Omental fat pad (tissue), 4 donors: ENCODE measurements around the gene CLDN3. TPM values are rescaled to one million over a fixed set of nuclear protein-coding genes. Genes with fewer than 3 reads are reported as not detected.
A peak's percentile ranks its signal among the peaks of the same experiment; 100 is the strongest.

Experiments
- ATAC-seq: fragments of 150-250 bp; one replicate; pipeline ENCODE4 v1.9.1; 2016; ENCODE audit warnings: mild to moderate bottlenecking, moderate library complexity; ENCODE audit not compliant: low FRiP score
- DNase-seq: peaks from one replicate; pipeline ENCODE4 v3.0.0-alpha.2; 2019; ENCODE audit warnings: low spot score
- CTCF ChIP-seq, 3 donors: fragments of 450-650 bp; IDR thresholded peaks; one replicate each; pipeline ENCODE4 v1.5.1; 2016 to 2017; ENCODE audit warnings: antibody characterized with exemption in 3 of 3, mild to moderate bottlenecking in 3 of 3, moderate library complexity in 2 of 3
- total RNA-seq, 4 donors: library from RNA; depleted of rRNA; stranded (reverse); fragments of >200 nt; gene quantifications; one replicate each; pipeline ENCODE4 v1.1.0, GENCODE V29; 2016

The CLDN3 gene
- total RNA-seq, 4 donors from 2014 or later, result 0.28 TPM; not detected in 3

- TF ChIP-seq CTCF (IDR thresholded peaks at IDR 0.05), result no peak
- ATAC-seq, result no peak
- DNase-seq, result no peak
Measured at GRCh38 chr7:73779517-73779916, 9.4 kb upstream of the CLDN3 start.

GRCh38 chr7:73778801-73779389 lies 8.8 kb upstream of the CLDN3 start:
- no peak for TF ChIP-seq CTCF (IDR thresholded peaks at IDR 0.05)
- ATAC-seq, result no peak
- DNase-seq, result no peak

- ATAC-seq (no peak), DNase-seq (no peak)
- no peak for TF ChIP-seq CTCF (IDR thresholded peaks at IDR 0.05)
Measured at GRCh38 chr7:73774923-73775322, 4.9 kb upstream of the CLDN3 start.

GRCh38 chr7:73773700-73774517 lies 3.8 kb upstream of the CLDN3 start:
- no peak for TF ChIP-seq CTCF (IDR thresholded peaks at IDR 0.05)
- DNase-seq (no peak), ATAC-seq (no peak)

GRCh38 chr7:73770860-73771670 lies 995 bp upstream of the CLDN3 start:
- ATAC-seq, result no peak
- no peak for DNase-seq
- no peak for TF ChIP-seq CTCF (IDR thresholded peaks at IDR 0.05)

GRCh38 chr7:73769481-73770001 lies 529 bp downstream of the CLDN3 start:
- ATAC-seq (peak; percentile 8), DNase-seq (no peak)
- no peak for TF ChIP-seq CTCF (IDR thresholded peaks at IDR 0.05)
